RWPE1 (cell line): ENCODE results near the gene TRMT61A.

Source experiments
- CTCF ChIA-PET: fragments of 350-600 bp; sonication (Branson Sonifier 250); formaldehyde crosslinking; extraction: SDS; loops from one replicate; lab custom pipeline; 2021; lab: Yijun Ruan, JAX
- POLR2A ChIA-PET: fragments of 400-600 bp; formaldehyde crosslinking; extraction: SDS; loops from one replicate; lab custom pipeline; 2020; ENCODE audit warnings: antibody characterized with exemption; ENCODE audit not compliant: low non-redundant PET; lab: Yijun Ruan, JAX
- DNase-seq: peaks from one replicate; pipeline ENCODE4 v3.0.0; 2012; ENCODE audit warnings: low spot score
- H3K27ac ChIP-seq: fragments of 450-650 bp; 2 replicates; pipeline ENCODE4 v1.5.1; 2017
- CTCF ChIP-seq: fragments of 450-650 bp; conservative IDR thresholded peaks from 2 replicates; pipeline ENCODE4 v1.5.1; 2017; ENCODE audit warnings: low read depth, mild to moderate bottlenecking

TRMT61A gene

GRCh38 chr14:103555559-103556337 lies 26.8 kb downstream of the TRMT61A start:
- peak overlapping the region; percentile 97 for H3K27ac ChIP-seq
- no peak for TF ChIP-seq CTCF
- ChIA-PET POLR2A (interaction anchor here (0.7 kb wide), 1 partner anchor 131 kb away, joined by 4 read pairs; no protein-coding TSS in a partner anchor), CTCF (interaction anchor here (0.6 kb wide), 1 partner anchor 523 kb away, joined by 4 read pairs; no protein-coding TSS in a partner anchor)
- DNase-seq = no peak

- H3K27ac ChIP-seq = peak overlapping the region; percentile 63
- ChIA-PET CTCF (interaction anchor here (0.7 to 2.4 kb wide), 3 partner anchors 35 to 175 kb away, joined by 3 to 13 read pairs (median 3); partner anchors contain the start of gene CKB), POLR2A (no interaction called here)
- no peak for DNase-seq
- TF ChIP-seq CTCF = no peak
Observed at GRCh38 chr14:103556946-103557758, 28.2 kb downstream of the TRMT61A start.

- H3K27ac ChIP-seq = peak overlapping the region; percentile 63
- peak; percentile 19 for DNase-seq
- TF ChIP-seq CTCF = no peak
- ChIA-PET CTCF (interaction anchor here (0.5 to 2.4 kb wide), 4 partner anchors 11 to 853 kb away, joined by 3 to 13 read pairs (median 4); no protein-coding TSS in a partner anchor), POLR2A (interaction anchor here (0.6 kb wide), 1 partner anchor 457 kb away, joined by 3 read pairs; no protein-coding TSS in a partner anchor)
Observed at GRCh38 chr14:103558071-103558882, 29.3 kb downstream of the TRMT61A start.

GRCh38 chr14:103559766-103560165 lies 30.8 kb downstream of the TRMT61A start:
- TF ChIP-seq CTCF = no peak
- H3K27ac ChIP-seq = no peak overlapping the region
- ChIA-PET CTCF (interaction anchor here (0.6 kb wide), 1 partner anchor 9 kb away, joined by 6 read pairs; no protein-coding TSS in a partner anchor), POLR2A (interaction anchor here (0.6 kb wide), 1 partner anchor 37 kb away, joined by 6 read pairs; no protein-coding TSS in a partner anchor)
- DNase-seq = no peak

- DNase-seq = no peak
- 0 out of 2 replicates have a peak overlapping the region, but pooled peaks have one; percentile 28 for H3K27ac ChIP-seq
- CTCF ChIA-PET = interaction anchor here (0.6 to 1.2 kb wide), 4 partner anchors 8 to 42 kb away, joined by 3 to 6 read pairs (median 4); partner anchors contain the start of gene TRMT61A
- TF ChIP-seq CTCF = no peak
- POLR2A ChIA-PET = no interaction called here
Observed at GRCh38 chr14:103560691-103561090, 31.7 kb downstream of the TRMT61A start.
